Effector memory CD8-positive, alpha-beta T cell (primary cell): ENCODE results near the gene RNF208.

ENCODE experiments used
- ATAC-seq: fragments of 150-1000 bp; cut with Tn5 transposase; replicated peaks from 2 replicates; pipeline ENCODE4 v1.10.0; 2021; ENCODE audit warnings: mild to moderate bottlenecking, moderate library complexity
- DNase-seq, 3 experiments: peaks; one replicate each; pipeline ENCODE4 v3.0.0; 2021
- H3K27ac Mint-ChIP-seq, 2 donors: one replicate each; pipeline ENCODE4 v1.8.0; 2022; ENCODE audit warnings: mild to moderate bottlenecking in 2 of 2, mixed read lengths in 2 of 2, moderate library complexity in 2 of 2
- H3K27me3 Mint-ChIP-seq, 2 donors: one replicate each; pipeline ENCODE4 v1.8.0; 2022; ENCODE audit warnings: mixed read lengths in 2 of 2
- H3K36me3 Mint-ChIP-seq: one replicate; pipeline ENCODE4 v1.8.0; 2022; ENCODE audit warnings: mild to moderate bottlenecking, moderate library complexity, mixed read lengths; ENCODE audit not compliant: insufficient read depth
- H3K4me1 Mint-ChIP-seq, 2 donors: one replicate each; pipeline ENCODE4 v1.8.0; 2022; ENCODE audit warnings: low read depth in 2 of 2, mixed read lengths in 2 of 2
- H3K4me3 Mint-ChIP-seq, 2 donors: one replicate each; pipeline ENCODE4 v1.8.0; 2022; ENCODE audit warnings: mild to moderate bottlenecking in 2 of 2, mixed read lengths in 2 of 2, moderate library complexity in 2 of 2
- H3K9me3 Mint-ChIP-seq, 2 donors: one replicate each; pipeline ENCODE4 v1.8.0; 2022; ENCODE audit warnings: mixed read lengths in 2 of 2

RNF208 gene

GRCh38 chr9:137188086-137188489 lies 34.0 kb downstream of the RNF208 start:
- Mint-ChIP-seq H3K36me3 (peaks cover 50% of the 10 kb centered on the region), H3K27ac (peak overlapping the region; percentile 82 to 95), H3K4me3 (peak overlapping the region; percentile 91 to 92), H3K27me3 (no peaks in the 10 kb centered on the region), H3K4me1 (peaks cover 36 to 40% of the 10 kb centered on the region in 2 donors), H3K9me3 (no peaks in the 10 kb centered on the region)
- ATAC-seq (peak; percentile 26), DNase-seq (no peak)

- no peak for DNase-seq
- H3K4me1 Mint-ChIP-seq, result peaks cover 36 to 40% of the 10 kb centered on the region in 2 donors
- no peaks in the 10 kb centered on the region for H3K27me3 Mint-ChIP-seq
- peaks cover 51% of the 10 kb centered on the region for H3K36me3 Mint-ChIP-seq
- H3K9me3 Mint-ChIP-seq, result no peaks in the 10 kb centered on the region
- H3K4me3 Mint-ChIP-seq, result peak overlapping the region; percentile 91 to 92
- ATAC-seq, result no peak
- H3K27ac Mint-ChIP-seq, result peak overlapping the region; percentile 82 to 95
Observed at GRCh38 chr9:137187386-137187785, 34.7 kb downstream of the RNF208 start.

GRCh38 chr9:137186385-137186784 lies 35.7 kb downstream of the RNF208 start:
- Mint-ChIP-seq H3K4me3 (peak overlapping the region; percentile 91 to 92), H3K4me1 (peaks cover 36 to 40% of the 10 kb centered on the region in 2 donors), H3K36me3 (peaks cover 61% of the 10 kb centered on the region), H3K9me3 (no peaks in the 10 kb centered on the region), H3K27ac (no peak overlapping the region), H3K27me3 (no peaks in the 10 kb centered on the region)
- no peak for ATAC-seq
- no peak for DNase-seq

- no peak overlapping the region for H3K27ac Mint-ChIP-seq
- peaks cover 63% of the 10 kb centered on the region for H3K36me3 Mint-ChIP-seq
- ATAC-seq, result no peak
- DNase-seq, result no peak
- peaks cover 36 to 37% of the 10 kb centered on the region in 2 donors for H3K4me1 Mint-ChIP-seq
- no peaks in the 10 kb centered on the region for H3K27me3 Mint-ChIP-seq
- H3K9me3 Mint-ChIP-seq, result no peaks in the 10 kb centered on the region
- H3K4me3 Mint-ChIP-seq, result no peak overlapping the region
Observed at GRCh38 chr9:137185921-137186320, 36.1 kb downstream of the RNF208 start.

- Mint-ChIP-seq H3K36me3 (peaks cover 59% of the 10 kb centered on the region), H3K4me1 (peaks cover 32 to 33% of the 10 kb centered on the region in 2 donors), H3K27ac (no peak overlapping the region), H3K27me3 (no peaks in the 10 kb centered on the region), H3K9me3 (no peaks in the 10 kb centered on the region), H3K4me3 (no peak overlapping the region)
- ATAC-seq, result no peak
- no peak for DNase-seq
Observed at GRCh38 chr9:137184881-137185660, 37.0 kb downstream of the RNF208 start.

GRCh38 chr9:137183980-137184595 lies 38.0 kb downstream of the RNF208 start:
- H3K4me1 Mint-ChIP-seq, result peaks cover 22 to 26% of the 10 kb centered on the region in 2 donors
- H3K9me3 Mint-ChIP-seq, result no peaks in the 10 kb centered on the region
- DNase-seq (no peak), ATAC-seq (no peak)
- no peak overlapping the region for H3K4me3 Mint-ChIP-seq
- H3K27ac Mint-ChIP-seq, result no peak overlapping the region
- H3K36me3 Mint-ChIP-seq, result peaks cover 53% of the 10 kb centered on the region
- no peaks in the 10 kb centered on the region for H3K27me3 Mint-ChIP-seq

- no peaks in the 10 kb centered on the region for H3K9me3 Mint-ChIP-seq
- no peak overlapping the region for H3K4me3 Mint-ChIP-seq
- H3K4me1 Mint-ChIP-seq, result peaks cover 20 to 21% of the 10 kb centered on the region in 2 donors
- no peak for ATAC-seq
- H3K27ac Mint-ChIP-seq, result no peak overlapping the region
- peaks cover 48% of the 10 kb centered on the region for H3K36me3 Mint-ChIP-seq
- H3K27me3 Mint-ChIP-seq, result no peaks in the 10 kb centered on the region
- DNase-seq, result no peak
Observed at GRCh38 chr9:137182836-137183235, 39.2 kb downstream of the RNF208 start.

GRCh38 chr9:137181680-137182079 lies 40.4 kb downstream of the RNF208 start:
- H3K36me3 Mint-ChIP-seq, result peaks cover 46% of the 10 kb centered on the region
- no peak overlapping the region for H3K4me3 Mint-ChIP-seq
- no peaks in the 10 kb centered on the region for H3K9me3 Mint-ChIP-seq
- H3K27ac Mint-ChIP-seq, result no peak overlapping the region
- peaks cover 11 to 12% of the 10 kb centered on the region in 2 donors for H3K4me1 Mint-ChIP-seq
- ATAC-seq (no peak), DNase-seq (no peak)
- H3K27me3 Mint-ChIP-seq, result no peaks in the 10 kb centered on the region

GRCh38 chr9:137180491-137180890 lies 41.5 kb downstream of the RNF208 start:
- Mint-ChIP-seq H3K4me1 (peaks cover 7 to 16% of the 10 kb centered on the region in 2 donors), H3K9me3 (no peaks in the 10 kb centered on the region), H3K27me3 (no peaks in the 10 kb centered on the region), H3K4me3 (no peak overlapping the region), H3K27ac (no peak overlapping the region), H3K36me3 (peaks cover 48% of the 10 kb centered on the region)
- ATAC-seq (no peak), DNase-seq (no peak)

GRCh38 chr9:137179761-137180160 lies 42.3 kb downstream of the RNF208 start:
- Mint-ChIP-seq H3K27me3 (no peaks in the 10 kb centered on the region), H3K36me3 (peaks cover 47% of the 10 kb centered on the region), H3K9me3 (no peaks in the 10 kb centered on the region), H3K4me1 (peaks cover 7 to 14% of the 10 kb centered on the region in 2 donors), H3K27ac (no peak overlapping the region), H3K4me3 (no peak overlapping the region)
- ATAC-seq (no peak), DNase-seq (no peak)

GRCh38 chr9:137178939-137179630 lies 43.0 kb downstream of the RNF208 start:
- Mint-ChIP-seq H3K4me1 (peaks cover 1 to 8% of the 10 kb centered on the region in 2 donors), H3K4me3 (no peak overlapping the region), H3K27me3 (no peaks in the 10 kb centered on the region), H3K27ac (no peak overlapping the region), H3K36me3 (peaks cover 40% of the 10 kb centered on the region), H3K9me3 (no peaks in the 10 kb centered on the region)
- DNase-seq (no peak), ATAC-seq (no peak)

GRCh38 chr9:137178201-137178938 lies 43.7 kb downstream of the RNF208 start:
- no peak for DNase-seq
- H3K27ac Mint-ChIP-seq, result no peak overlapping the region
- no peak for ATAC-seq
- H3K9me3 Mint-ChIP-seq, result no peaks in the 10 kb centered on the region
- H3K27me3 Mint-ChIP-seq, result peaks cover 0 to 3% of the 10 kb centered on the region in 2 donors
- peaks cover 33% of the 10 kb centered on the region for H3K36me3 Mint-ChIP-seq
- H3K4me1 Mint-ChIP-seq, result peaks cover 0 to 8% of the 10 kb centered on the region in 2 donors
- H3K4me3 Mint-ChIP-seq, result no peak overlapping the region
